Calu3 (cell line): ENCODE measurements around the gene ANKRD35. TPM values are rescaled to one million over a fixed set of nuclear protein-coding genes. Genes with fewer than 3 reads are reported as not detected.

Experiments used
- BruUV-seq: library from RNA; stranded (reverse); fragments of 400-500 nt; replicated peaks from 2 replicates; lab custom pipeline; 2021; lab: Mats Ljungman, UMichigan
- CTCF ChIA-PET: fragments of 300-600 bp; sonication (Branson Sonifier 250); formaldehyde crosslinking; loops from one replicate; lab custom pipeline; 2022; ENCODE audit warnings: antibody characterized with exemption; lab: Charles Lee
- DNase-seq: peaks from one replicate; pipeline ENCODE4 v3.0.0; 2022
- H3K27ac Mint-ChIP-seq: one replicate; pipeline ENCODE4 v1.8.0; 2022; ENCODE audit warnings: mixed read lengths; ENCODE audit not compliant: unreplicated experiment
- H3K27me3 Mint-ChIP-seq: one replicate; pipeline ENCODE4 v1.8.0; 2022; ENCODE audit warnings: mixed read lengths; ENCODE audit not compliant: unreplicated experiment
- H3K36me3 Mint-ChIP-seq: one replicate; pipeline ENCODE4 v1.8.0; 2022; ENCODE audit warnings: mild to moderate bottlenecking, moderate library complexity, mixed read lengths; ENCODE audit not compliant: insufficient read depth, unreplicated experiment
- H3K4me1 Mint-ChIP-seq: one replicate; pipeline ENCODE4 v1.8.0; 2022; ENCODE audit warnings: mild to moderate bottlenecking, low read depth, mixed read lengths; ENCODE audit not compliant: unreplicated experiment
- H3K4me3 Mint-ChIP-seq: one replicate; pipeline ENCODE4 v1.8.0; 2022; ENCODE audit warnings: mild to moderate bottlenecking, low read depth, moderate library complexity, mixed read lengths; ENCODE audit not compliant: unreplicated experiment
- H3K9me3 Mint-ChIP-seq: one replicate; pipeline ENCODE4 v1.8.0; 2022; ENCODE audit warnings: low read depth, mixed read lengths; ENCODE audit not compliant: unreplicated experiment
- CTCF ChIP-seq: fragments of 200-600 bp; IDR thresholded peaks from one replicate; pipeline ENCODE4 v1.8.0; 2022; ENCODE audit warnings: antibody characterized with exemption; ENCODE audit not compliant: unreplicated experiment
- intact Hi-C: fragments of 100-400 bp; cut with micrococcal nuclease; formaldehyde crosslinking; loops from one replicate; pipeline ENCODE4 v1.10.0; 2022; ENCODE audit not compliant: unreplicated experiment
- total RNA-seq: library from RNA; stranded (reverse); gene quantifications from 2 replicates; pipeline ENCODE4 v1.2.3, GENCODE V29; 2022

The ANKRD35 gene
- total RNA-seq, 1 experiment from 2014 or later = not detected

GRCh38 chr1:145868232-145868631 lies 17.4 kb downstream of the ANKRD35 start:
- no peak for TF ChIP-seq CTCF
- no TSS peak for BruUV-seq
- intact Hi-C loops = no loop called here
- H3K36me3 Mint-ChIP-seq = peaks cover 6% of the 10 kb centered on the region
- H3K4me1 Mint-ChIP-seq = no peaks in the 10 kb centered on the region
- no peak for DNase-seq
- CTCF ChIA-PET = interaction anchor here (1.7 kb wide), 1 partner anchor 9 kb away, joined by 5 read pairs; the partner anchor contains the start of gene PIAS3
- no peaks in the 10 kb centered on the region for H3K9me3 Mint-ChIP-seq
- no peak overlapping the region for H3K27ac Mint-ChIP-seq
- no peak overlapping the region for H3K4me3 Mint-ChIP-seq
- H3K27me3 Mint-ChIP-seq = peaks cover 48% of the 10 kb centered on the region

GRCh38 chr1:145863282-145864018 lies 22.2 kb downstream of the ANKRD35 start:
- CTCF ChIA-PET = interaction anchor here (1.1 kb wide), 1 partner anchor 18 kb away, joined by 4 read pairs; the partner anchor contains the start of gene NUDT17
- Mint-ChIP-seq H3K27ac (no peak overlapping the region), H3K27me3 (peaks cover 44% of the 10 kb centered on the region), H3K36me3 (peaks cover 19% of the 10 kb centered on the region), H3K4me1 (peaks cover 2% of the 10 kb centered on the region), H3K4me3 (no peak overlapping the region), H3K9me3 (no peaks in the 10 kb centered on the region)
- DNase-seq = no peak
- no peak for TF ChIP-seq CTCF
- no TSS peak for BruUV-seq
- intact Hi-C loops = no loop called here

GRCh38 chr1:145859491-145860023 lies 26.1 kb downstream of the ANKRD35 start:
- CTCF ChIA-PET = interaction anchor here (0.7 to 3.1 kb wide), 15 partner anchors 8 to 173 kb away, joined by 3 to 77 read pairs (median 6); partner anchors contain the start of genes ANKRD34A, LIX1L, NUDT17 and PEX11B
- no peaks in the 10 kb centered on the region for H3K9me3 Mint-ChIP-seq
- H3K36me3 Mint-ChIP-seq = peaks cover 24% of the 10 kb centered on the region
- H3K27me3 Mint-ChIP-seq = peaks cover 15% of the 10 kb centered on the region
- BruUV-seq = no TSS peak
- peaks cover 9% of the 10 kb centered on the region for H3K4me1 Mint-ChIP-seq
- peak; percentile 95 for DNase-seq
- peak overlapping the region; percentile 84 for H3K27ac Mint-ChIP-seq
- intact Hi-C loops = loop anchor here (2.0 kb wide), 1 partner anchor 27 kb away; no protein-coding TSS in a partner anchor
- TF ChIP-seq CTCF = no peak
- peak overlapping the region; percentile 98 for H3K4me3 Mint-ChIP-seq

GRCh38 chr1:145858901-145859490 lies 26.7 kb downstream of the ANKRD35 start, which contains the start of gene PIAS3:
TSS of gene PIAS3 (minus strand) at chr1:145859081. CDS start at chr1:145858990, 91 bp downstream.
- peak within 1 kb of the TSS; percentile 98 for H3K4me3 Mint-ChIP-seq
- no peaks in the 10 kb centered on the region for H3K9me3 Mint-ChIP-seq
- BruUV-seq = TSS peak; percentile 72
- CTCF ChIA-PET = interaction anchor here (0.5 to 3.1 kb wide), 20 partner anchors 9 to 448 kb away, joined by 3 to 77 read pairs (median 5); partner anchors contain the start of genes ANKRD34A, ANKRD35, LIX1L and NUDT17
- peak within 1 kb of the TSS; percentile 84 for H3K27ac Mint-ChIP-seq
- intact Hi-C loops = loop anchor here (2.0 kb wide), 1 partner anchor 28 kb away; no protein-coding TSS in a partner anchor
- DNase-seq = peak; percentile 98
- TF ChIP-seq CTCF = no peak
- H3K36me3 Mint-ChIP-seq = peaks cover 24% of the 10 kb centered on the region
- peaks cover 11% of the 10 kb centered on the region for H3K27me3 Mint-ChIP-seq
- H3K4me1 Mint-ChIP-seq = peaks cover 9% of the 10 kb centered on the region
